Breast epithelium (tissue), 3 donors: Measurements from ENCODE around the gene CBARP.

Experiments used
- CTCF ChIP-seq, 3 donors: fragments of 450-650 bp; IDR thresholded peaks; one replicate each; pipeline ENCODE4 v1.5.1; 2016 to 2017; ENCODE audit warnings: antibody characterized with exemption in 3 of 3, mild to moderate bottlenecking in 3 of 3, moderate library complexity in 3 of 3
- POLR2A ChIP-seq: fragments of 450-650 bp; IDR thresholded peaks from one replicate; pipeline ENCODE4 v1.6.1; 2016; ENCODE audit warnings: antibody characterized with exemption, mild to moderate bottlenecking, moderate library complexity
- POLR2AphosphoS5 ChIP-seq, 3 donors: sonication (generic); formaldehyde crosslinking; IDR thresholded peaks; one replicate each; pipeline ENCODE4 v1.6.1; 2017; ENCODE audit warnings: antibody characterized with exemption in 3 of 3

DNA sequence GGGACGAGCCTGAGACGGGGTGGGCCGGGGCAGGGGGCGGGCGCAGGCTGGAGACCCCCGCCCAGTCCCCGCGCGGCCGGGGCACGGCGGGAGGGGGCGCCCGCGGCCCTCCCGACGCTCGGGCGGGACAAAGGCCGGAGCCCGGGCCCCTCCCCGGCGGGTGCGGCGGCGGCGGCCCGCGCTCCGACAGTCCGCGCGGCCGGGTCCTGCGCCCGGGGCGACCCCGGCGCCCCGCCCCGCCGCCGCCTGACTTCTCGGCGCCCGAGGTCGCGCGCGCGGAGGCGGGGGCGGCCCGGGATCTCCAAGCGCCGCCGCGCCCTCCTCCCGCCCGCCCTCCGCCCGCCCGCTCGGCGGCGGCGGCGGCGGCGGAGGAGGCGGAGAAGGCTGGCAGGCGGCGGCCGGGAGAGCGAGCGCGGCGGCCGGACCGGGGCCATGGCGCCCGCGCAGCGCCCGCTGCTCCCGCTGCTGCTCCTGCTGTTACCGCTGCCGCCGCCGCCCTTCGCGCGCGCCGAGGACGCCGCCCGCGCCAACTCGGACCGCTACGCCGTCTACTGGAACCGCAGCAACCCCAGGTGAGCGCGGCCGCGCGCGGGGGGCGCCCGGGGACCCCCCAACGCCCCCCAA, 48.0 kb upstream of the CBARP start, which contains the start of gene EFNA2:
- TF ChIP-seq CTCF (IDR thresholded peaks at IDR 0.05) (no peak), POLR2AphosphoS5 (IDR thresholded peaks at IDR 0.05) (no peak), POLR2A (no peak)
